CD4-positive, alpha-beta T cell treated with Interleukin-12 subunit alpha and Interleukin-12 subunit beta, for 1 hour (primary cell): ENCODE data around the gene GNG11.
"Not testable (repeated sequence)": the region's sequence is repeated elsewhere in the genome, so short reads cannot be mapped to it uniquely, and the experiment has no call there.

ENCODE experiments used
- DNase-seq: peaks from one replicate; pipeline ENCODE4 v3.0.0-alpha.2; 2020

Gene GNG11

GRCh38 chr7:93913197-93913596 is 8.3 kb upstream of the GNG11 start:
- no peak for DNase-seq

- no peak for DNase-seq
These were observed 6.9 kb upstream of the GNG11 start for GRCh38 chr7:93914581-93915066.

- not testable (repeated sequence) for DNase-seq
These were observed 6.2 kb upstream of the GNG11 start for GRCh38 chr7:93915206-93915842.

DNA sequence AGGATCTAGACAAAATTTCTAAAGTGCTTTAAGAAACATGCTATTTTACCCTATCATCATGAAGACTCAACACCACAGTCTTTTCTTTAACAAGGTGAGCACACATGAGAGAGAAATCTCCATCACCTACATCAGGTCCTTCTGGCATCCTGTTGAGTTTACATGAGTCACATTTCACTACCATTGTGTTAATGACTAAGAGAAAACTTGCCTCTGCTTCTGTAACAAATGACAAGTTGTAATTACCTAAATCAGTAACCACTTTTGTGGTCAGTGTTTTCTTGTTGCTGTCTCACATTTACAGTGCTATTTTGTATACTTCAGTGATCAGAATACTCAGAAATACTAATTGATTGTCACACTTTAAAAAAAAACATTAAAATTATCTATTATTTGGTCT is 5.6 kb upstream of the GNG11 start:
- DNase-seq: not testable (repeated sequence)

GRCh38 chr7:93916315-93916714 is 5.2 kb upstream of the GNG11 start:
- DNase-seq: not testable (repeated sequence)

- DNase-seq: no peak
These were observed 896 bp upstream of the GNG11 start for GRCh38 chr7:93920496-93921182.

DNA sequence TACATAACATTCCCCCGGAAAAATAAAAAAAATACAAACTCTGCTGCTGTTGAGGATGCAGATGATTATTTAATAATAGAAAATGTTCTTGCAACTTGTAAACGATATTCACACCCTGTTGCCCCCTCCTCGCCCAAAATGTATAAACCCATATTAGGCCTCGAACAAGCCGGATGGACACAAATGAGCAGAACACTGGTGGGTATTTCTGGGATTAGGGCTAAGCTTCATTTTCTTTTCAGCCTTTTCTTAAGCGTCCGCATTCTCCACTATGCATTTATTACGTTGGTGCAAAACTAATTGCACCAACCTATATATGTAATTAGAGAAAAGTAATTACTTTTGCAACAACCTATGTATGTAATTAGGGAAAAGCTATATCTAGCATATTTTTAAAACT is 349 bp upstream of the GNG11 start:
- no peak for DNase-seq

DNA sequence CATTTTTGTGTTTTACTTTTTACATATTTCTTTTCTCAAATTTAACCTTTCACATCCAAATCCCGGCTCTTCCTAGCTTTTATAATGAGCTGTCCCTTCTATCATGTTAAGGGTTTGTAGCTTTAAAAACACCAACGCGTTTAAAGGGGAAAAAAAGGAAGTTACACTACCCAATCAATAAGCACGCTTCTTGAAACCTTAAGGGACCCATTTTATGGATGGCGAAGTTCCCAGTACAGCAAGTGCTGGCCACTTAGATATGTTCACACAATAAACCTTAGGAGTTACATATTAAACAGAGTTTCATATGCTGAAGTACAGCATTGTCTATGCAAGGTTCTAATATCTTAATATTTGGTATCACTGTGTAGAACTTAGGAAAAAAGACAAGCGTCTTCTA is 1.8 kb downstream of the GNG11 start:
- no peak for DNase-seq

DNA sequence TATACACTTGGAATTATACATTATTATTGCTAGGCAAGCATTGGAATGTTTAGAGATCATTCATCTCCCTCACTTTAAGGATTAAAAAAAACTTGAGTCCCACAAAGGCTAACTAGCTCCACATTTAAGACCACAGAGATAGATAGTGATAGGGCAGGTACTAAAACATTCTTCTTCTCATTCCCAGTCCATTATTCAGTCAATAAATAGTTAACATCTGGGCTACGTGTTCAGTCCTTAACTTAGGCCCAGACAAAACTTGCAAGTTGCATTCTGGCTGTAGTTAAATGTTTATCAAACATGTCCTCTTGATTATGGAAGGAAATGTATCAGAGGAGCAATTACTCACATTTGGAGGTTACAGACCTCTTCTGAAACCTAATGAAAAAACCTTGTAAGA is 2.4 kb downstream of the GNG11 start:
- DNase-seq: no peak

DNA sequence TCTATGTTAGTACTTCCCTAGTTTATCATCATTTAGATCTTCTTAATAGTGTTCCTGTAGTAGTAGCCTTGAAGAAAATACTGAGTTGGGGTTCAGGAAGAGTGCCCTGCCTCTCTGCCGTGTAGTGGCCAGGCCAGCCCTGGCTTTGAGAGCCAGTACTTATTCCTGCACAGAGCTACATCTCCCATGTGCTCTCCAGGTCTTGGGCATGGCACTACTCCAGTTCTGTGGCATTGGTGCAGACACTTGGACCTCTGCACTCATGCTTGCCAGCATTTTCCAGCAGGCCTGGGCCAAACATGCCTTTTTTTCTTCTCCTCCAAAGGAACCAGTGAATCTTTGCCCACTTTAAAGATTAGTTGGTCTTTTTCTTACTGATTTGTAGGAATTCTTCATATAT is 5.3 kb downstream of the GNG11 start:
- DNase-seq: no peak

- DNase-seq: no peak
These were observed 6.0 kb downstream of the GNG11 start for GRCh38 chr7:93927585-93927984.

DNA sequence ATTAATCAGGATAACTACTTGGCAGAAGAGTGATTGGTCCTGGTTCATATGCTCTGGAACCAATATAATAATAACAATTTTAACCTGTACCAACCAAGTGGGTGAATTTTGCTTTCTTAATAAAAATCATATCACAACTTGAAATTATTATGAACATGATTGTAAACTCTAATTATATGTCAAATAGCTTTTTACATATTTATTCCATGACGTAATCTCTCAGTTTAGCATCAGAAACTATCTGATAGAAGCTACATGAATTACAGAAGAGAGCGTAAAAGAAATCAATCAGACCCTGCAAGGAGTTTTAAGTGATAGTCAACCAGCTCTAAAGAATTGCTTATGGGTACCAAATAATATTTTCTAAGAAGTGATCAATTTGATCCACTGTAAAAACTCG is 10.1 kb downstream of the GNG11 start:
- no peak for DNase-seq

GRCh38 chr7:93933156-93933555 is 11.6 kb downstream of the GNG11 start:
- DNase-seq: no peak

DNA sequence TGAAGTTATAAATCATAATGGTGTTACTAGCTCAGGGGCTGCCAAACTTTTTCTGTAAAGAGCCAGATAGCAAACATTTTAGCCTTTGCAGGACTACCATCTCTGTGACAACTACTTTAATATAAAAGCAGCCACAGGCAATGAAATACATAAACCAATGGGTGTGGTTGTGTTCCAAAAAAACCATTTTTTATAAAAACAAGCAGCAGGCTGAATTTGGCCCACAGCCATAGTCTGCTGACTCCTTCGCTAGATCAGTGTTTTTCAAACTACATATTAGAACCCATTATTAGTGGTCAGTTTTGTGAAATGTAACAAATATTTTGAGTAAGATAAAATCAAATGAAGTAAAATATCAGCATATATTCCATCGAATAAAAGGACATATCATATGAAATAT is 13.6 kb downstream of the GNG11 start:
- DNase-seq: no peak

DNA sequence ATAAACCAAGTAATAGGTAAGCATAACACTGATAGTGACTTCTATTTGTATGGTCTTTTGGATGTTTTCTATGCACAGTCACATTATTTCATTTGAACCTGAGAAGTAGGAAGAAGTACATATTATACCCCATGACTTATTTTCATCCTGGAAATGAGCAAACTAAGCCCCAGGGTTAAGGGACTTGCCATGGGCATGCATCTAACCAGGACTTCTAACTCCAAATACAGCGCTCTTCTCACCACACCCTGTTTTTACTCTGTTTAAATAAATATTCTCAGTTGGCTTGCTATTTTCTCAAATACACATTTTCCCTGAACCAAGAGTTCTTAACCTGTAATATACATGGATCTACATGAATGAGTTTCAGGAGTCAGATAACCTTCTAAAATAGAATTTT is 16.3 kb downstream of the GNG11 start:
- DNase-seq: no peak

DNA sequence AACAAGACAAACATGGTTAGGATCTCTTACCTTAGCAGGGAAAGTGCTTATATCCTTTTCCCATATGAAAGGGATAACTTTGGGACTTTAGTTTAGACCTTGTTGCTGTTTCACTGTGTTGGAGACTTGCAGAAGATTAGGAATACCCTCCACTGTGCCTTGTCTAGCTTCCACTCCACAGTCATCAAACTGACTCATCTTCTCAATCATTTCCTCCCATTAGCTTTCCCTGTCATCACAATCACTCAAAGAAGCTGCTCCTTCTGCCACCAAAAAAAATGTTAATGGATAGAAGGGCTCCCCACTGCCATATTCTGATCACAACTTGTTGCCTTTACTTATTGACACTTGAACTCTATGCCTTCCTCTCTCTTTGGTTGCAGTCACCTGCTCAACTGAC is 16.8 kb downstream of the GNG11 start:
- no peak for DNase-seq

- DNase-seq: no peak
These were observed 20.4 kb downstream of the GNG11 start for GRCh38 chr7:93941945-93942344.

- DNase-seq: no peak
These were observed 22.4 kb downstream of the GNG11 start for GRCh38 chr7:93943816-93944540.

DNA sequence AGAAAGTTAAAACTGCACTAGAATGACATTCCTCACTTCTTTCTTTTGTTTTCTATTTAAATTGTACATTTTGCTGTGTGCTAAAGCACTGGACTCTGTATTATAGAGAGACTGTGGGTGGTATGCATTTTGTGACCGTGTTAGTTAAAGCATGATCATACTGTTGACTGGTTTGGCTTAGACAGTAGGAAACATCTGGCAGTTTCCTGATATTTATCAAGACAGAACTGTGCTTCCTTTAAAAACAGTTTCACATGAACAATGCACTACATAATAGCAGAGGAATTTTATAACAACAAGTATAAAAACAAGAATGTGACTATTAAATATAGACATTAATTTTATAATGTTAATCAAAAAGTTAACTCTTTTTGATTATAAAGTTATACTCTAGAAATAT is 23.1 kb downstream of the GNG11 start:
- DNase-seq: no peak

- no peak for DNase-seq
These were observed 23.5 kb downstream of the GNG11 start for GRCh38 chr7:93945083-93945482.

DNA sequence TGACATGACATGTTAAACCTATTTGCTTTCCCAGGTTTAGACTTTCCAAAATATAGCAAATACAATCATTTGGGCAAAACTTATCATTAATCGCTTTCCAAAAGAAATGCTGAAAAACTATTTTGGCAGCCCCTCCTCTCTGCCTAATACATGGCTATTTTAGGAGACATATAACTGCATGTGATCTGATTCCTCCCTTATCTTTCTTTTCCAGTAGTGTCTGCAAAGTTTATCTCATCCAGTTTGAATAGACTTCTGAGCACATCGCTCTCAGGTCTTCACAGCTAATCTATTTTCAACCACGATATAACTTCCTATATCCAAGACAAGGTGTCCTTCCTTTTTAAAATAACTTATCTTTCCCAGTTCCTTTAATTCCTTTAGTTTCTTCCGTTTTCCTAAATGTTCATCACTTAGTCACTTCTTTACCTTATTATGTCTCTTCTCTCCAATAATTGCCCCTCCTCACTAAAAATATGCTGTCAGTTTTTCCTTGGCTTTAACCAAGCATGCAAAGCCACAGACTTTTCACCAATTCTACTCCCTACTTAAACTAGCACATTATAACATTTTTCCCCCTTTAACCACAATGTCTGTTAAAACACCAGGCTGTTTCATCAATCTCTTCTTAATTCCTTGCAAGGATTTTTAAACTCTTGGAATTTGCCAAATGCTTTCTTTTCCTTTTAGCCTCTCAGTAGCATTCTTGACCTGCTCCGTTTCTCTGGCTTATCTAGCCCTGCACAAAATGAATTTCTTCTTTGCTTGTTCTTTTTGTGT is 24.4 kb downstream of the GNG11 start:
- no peak for DNase-seq

- DNase-seq: no peak
These were observed 26.6 kb downstream of the GNG11 start for GRCh38 chr7:93948106-93948505.

DNA sequence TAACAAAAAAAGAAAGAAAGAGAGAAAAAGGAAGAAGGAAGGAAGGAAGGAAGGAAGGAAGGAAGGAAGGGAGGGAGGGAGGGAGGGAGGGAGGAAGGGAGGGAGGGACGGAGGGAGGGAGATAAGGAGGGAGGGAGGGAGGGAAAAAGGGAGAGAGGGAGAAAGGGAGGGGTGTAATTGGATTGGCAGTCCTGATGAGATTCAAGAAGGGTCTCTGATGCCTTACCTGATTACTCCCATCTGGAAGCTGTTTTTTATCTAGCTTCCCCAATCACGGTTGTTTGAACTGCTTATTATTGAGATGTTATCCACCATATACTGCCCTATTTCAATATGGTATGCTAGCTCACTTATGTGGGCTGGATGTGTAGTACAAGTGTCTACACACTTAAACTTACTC is 27.3 kb downstream of the GNG11 start:
- DNase-seq: no peak
